HG03571 (cell line): ENCODE results near the gene NETO1.

Experiments used
- ATAC-seq: cut with Tn5 transposase; IDR thresholded peaks from one replicate; pipeline ENCODE4 v1.9.1; 2021; ENCODE audit not compliant: unreplicated experiment

Gene NETO1

GRCh38 chr18:72867746-72868584, at the start of gene NETO1:
Gene NETO1 (minus strand): TSS chr18:72867987. CDS start chr18:72867291, 696 bp downstream.
- ATAC-seq: no peak

- no peak for ATAC-seq
Observed at GRCh38 chr18:72910045-72910444, 42.3 kb upstream of the NETO1 start.

- ATAC-seq: no peak
Observed at GRCh38 chr18:72908181-72908580, 40.4 kb upstream of the NETO1 start.

GRCh38 chr18:72903033-72903432, 35.2 kb upstream of the NETO1 start:
- ATAC-seq: no peak

- no peak for ATAC-seq
Observed at GRCh38 chr18:72899338-72899737, 31.6 kb upstream of the NETO1 start.

- ATAC-seq: no peak
Observed at GRCh38 chr18:72898870-72899269, 31.1 kb upstream of the NETO1 start.

- ATAC-seq: no peak
Observed at GRCh38 chr18:72895548-72895947, 27.8 kb upstream of the NETO1 start.

GRCh38 chr18:72878561-72878960, 10.8 kb upstream of the NETO1 start:
- ATAC-seq: no peak

- no peak for ATAC-seq
Observed at GRCh38 chr18:72878143-72878542, 10.4 kb upstream of the NETO1 start.

GRCh38 chr18:72871091-72871490, 3.3 kb upstream of the NETO1 start:
- ATAC-seq: no peak

DNA sequence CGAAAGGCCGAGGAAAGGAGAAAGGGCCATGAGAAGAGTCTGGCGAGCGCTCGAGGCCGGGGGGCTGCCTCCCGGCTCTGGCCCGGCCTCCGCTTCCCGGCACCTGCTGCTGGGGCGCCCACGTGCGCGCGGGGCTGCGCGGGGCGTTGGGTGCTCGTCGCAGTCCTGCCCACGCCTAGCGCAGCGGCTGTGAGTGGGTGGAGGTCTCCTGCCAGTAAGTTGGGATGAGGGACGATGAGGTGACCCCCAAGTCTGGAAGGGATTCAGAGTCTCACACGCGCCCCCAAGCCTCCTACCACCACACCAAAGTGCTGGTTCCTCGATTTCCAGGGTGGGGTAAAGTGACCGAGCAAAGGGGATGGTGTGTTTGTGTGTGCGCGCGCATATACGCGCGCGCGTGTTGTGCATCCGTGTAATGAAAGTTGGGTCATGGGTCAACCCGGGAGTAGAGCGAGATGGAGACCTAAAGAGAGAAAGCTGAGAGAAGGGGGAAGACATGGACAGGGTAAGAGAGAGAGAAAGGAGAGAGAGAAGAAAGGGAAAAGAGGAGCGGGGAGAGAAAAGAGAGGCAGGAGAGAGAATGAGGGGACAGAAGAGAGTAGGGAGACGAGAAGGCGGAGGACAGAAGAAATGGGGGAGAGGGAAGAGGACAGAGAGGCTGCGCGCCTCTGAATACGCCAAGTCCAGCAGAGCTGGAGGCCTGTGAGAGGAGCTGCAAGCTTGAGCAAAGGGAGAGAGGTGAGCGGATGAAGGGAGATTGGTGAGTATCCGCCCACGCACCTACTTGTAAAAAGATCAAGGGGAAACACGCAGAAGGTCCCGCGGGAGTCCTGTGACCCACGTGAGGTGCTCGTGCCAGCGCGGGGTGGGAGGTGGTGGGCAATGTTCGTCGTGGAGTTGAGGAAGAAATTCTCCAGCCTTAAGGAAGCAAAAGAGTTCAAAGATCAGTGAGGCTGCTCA, 1.7 kb upstream of the NETO1 start:
- no peak for ATAC-seq

- no peak for ATAC-seq
Observed at GRCh38 chr18:72868585-72869225, 918 bp upstream of the NETO1 start.

- ATAC-seq: no peak
Observed at GRCh38 chr18:72866901-72867745, 664 bp downstream of the NETO1 start.

GRCh38 chr18:72866442-72866900, 1.3 kb downstream of the NETO1 start:
- no peak for ATAC-seq

DNA sequence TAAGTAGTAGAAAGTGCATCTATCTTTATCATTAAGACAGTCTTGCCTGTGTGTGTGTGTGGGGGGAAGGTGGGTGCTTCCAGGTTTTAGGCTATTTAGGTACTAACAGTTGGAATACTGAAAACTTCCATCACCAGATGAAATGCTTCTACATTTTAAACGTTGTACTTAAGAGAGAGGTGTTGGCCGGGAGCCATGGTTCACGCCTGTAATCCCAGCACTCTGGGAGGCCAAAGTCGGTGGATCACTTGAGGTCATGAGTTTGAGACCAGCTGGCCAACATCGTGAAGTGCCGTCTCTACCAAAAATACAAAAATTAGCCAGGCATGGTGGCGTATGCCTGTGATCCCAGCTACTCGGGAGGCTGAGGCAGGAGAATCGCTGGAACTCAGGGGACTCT, 4.0 kb downstream of the NETO1 start:
- no peak for ATAC-seq

DNA sequence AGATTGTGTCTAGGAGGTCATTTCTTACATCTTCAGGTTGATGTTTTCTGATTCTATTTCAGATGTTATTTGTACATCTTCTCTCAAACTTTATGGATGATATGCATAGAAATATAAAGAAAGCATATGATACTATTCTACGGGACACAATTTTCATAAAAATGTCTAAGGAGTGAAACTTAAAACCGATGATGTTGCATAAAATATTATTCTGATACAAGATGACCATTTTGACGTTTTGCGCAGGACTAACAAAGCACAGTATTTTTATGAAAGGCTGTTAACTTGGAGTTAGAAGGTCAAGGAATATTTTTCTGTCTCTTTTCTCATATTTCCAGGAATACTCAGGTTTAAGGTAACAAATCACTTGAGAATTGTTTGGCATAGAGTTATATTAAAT, 8.7 kb downstream of the NETO1 start:
- ATAC-seq: no peak

DNA sequence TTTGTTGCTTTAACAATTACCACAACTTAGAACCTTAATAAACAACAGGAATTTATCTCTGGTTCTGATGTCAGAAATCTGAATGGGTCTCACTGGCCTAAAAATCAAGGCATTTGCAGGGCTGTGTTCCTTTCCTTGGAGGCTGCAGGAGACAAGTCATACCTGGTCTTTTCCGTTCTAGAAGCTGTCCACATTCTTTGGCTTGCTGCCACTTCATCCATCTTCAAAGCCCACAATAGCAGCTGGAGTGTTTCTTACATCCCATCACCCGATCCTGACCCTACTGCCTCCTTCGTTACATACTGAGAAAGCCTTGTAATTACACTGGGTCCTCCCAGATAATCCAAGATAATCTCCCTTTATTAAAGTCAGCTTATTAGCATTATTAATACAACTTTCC, 18.1 kb downstream of the NETO1 start:
- ATAC-seq: no peak

GRCh38 chr18:72848503-72849237, 19.1 kb downstream of the NETO1 start:
- ATAC-seq: no peak

DNA sequence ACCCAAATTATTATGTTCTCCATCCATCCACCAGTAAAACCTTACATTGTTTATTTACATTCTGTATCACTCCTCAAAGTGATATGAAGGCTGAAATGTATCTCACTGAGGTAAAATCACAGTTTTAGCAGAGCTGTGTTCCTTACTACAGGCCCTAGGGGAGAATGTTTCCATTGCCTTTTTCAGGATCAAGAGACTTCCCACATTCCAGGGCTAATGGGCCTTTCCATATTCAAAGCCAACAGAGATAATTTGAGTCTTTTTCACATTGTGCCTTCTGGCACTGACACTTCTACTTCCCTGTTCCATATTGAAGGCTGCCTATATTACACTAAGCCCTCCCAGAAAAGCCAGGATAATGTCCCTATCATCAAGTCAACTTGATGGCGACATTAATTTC, 20.0 kb downstream of the NETO1 start:
- no peak for ATAC-seq
